ENCODE measurements around the gene MXI1.
"Not testable (repeated sequence)": the region's sequence is repeated elsewhere in the genome, so short reads cannot be mapped to it uniquely, and the experiment has no call there.

MXI1 gene

GRCh38 chr10:110181451-110181850 is 26.0 kb upstream of the MXI1 start:
- in situ Hi-C loops (cut with HindIII; ENCODE audit: low sequenced_read_pairs): no loop called here

- in situ Hi-C loops (cut with HindIII; ENCODE audit: low sequenced_read_pairs): no loop called here
Observed at GRCh38 chr10:110181911-110182310, 25.5 kb upstream of the MXI1 start.

DNA sequence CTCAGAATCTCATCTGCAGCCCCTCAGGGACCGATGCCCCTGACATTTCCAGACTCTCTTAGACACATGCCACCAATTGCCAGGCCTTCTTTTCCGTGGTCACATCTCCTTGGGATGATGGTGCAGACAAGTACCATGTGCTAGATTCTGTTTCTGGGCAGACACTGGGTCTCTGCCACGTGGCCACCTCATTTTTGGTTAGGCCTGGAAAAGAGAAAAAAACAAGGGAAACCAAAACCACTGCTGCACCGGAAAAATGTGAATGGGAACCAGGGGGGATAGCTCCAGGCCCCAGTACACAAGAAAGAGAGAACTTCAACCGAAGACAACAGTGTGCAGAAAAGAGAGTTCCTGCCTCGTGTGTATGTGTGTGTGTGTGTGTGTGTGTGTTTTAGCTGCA is 23.0 kb upstream of the MXI1 start:
- in situ Hi-C loops (cut with HindIII; ENCODE audit: low sequenced_read_pairs): no loop called here

DNA sequence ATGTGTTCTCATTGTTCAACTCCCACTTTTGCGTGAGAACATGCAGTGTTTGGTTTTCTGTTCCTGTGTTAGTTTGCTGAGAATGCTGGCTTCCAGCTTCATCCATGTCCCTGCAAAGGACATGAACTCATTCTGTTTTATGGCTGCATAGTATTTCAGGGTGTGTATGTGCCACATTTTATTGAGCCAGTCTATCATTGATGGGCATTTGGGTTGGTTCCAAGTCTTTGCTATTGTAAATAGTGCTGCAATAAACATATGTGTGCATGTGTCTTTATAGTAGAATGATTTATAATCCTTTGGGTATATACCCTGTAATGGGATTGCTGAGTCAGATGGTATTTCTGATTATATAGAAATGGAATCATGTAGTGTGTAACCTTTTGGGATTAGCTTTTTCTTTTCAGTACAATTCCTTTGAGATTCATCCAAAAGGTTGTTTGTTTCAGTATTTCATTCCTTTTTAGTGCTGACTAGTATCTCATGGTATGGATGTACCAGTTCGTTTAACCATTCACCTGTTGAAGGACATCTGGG is 21.7 kb upstream of the MXI1 start:
- in situ Hi-C loops (cut with HindIII; ENCODE audit: low sequenced_read_pairs): not testable (repeated sequence)

- in situ Hi-C loops (cut with HindIII; ENCODE audit: low sequenced_read_pairs): no loop called here
Observed at GRCh38 chr10:110190170-110190569, 17.2 kb upstream of the MXI1 start.

- in situ Hi-C loops (cut with HindIII; ENCODE audit: low sequenced_read_pairs): no loop called here
Observed at GRCh38 chr10:110192552-110192951, 14.9 kb upstream of the MXI1 start.

DNA sequence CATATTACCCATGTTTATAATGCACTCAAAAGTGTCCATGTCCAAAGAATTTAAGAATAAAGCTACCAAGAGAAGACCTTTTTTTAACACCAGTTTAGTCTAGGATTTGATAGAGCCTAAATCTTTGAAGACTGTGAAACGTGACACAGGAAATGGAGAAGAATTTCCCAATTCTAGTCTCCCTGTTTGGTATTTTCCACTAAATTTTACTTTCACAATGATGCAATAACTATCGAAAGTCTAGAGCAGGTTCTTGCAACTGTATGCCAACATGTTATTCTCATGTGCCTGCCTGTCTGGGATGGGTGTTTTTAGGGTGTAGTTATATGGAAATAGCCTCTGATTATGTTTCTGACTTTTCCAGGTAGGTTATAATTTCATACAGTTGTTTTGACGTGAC is 6.9 kb upstream of the MXI1 start:
- in situ Hi-C loops (cut with HindIII; ENCODE audit: low sequenced_read_pairs): no loop called here

GRCh38 chr10:110201046-110201445 is 6.4 kb upstream of the MXI1 start:
- in situ Hi-C loops (cut with HindIII; ENCODE audit: low sequenced_read_pairs): not testable (repeated sequence)

GRCh38 chr10:110203500-110204455 is 3.6 kb upstream of the MXI1 start:
- in situ Hi-C loops (cut with HindIII; ENCODE audit: low sequenced_read_pairs): no loop called here

- in situ Hi-C loops (cut with HindIII; ENCODE audit: low sequenced_read_pairs): no loop called here
Observed at GRCh38 chr10:110205051-110205675, 2.2 kb upstream of the MXI1 start.

GRCh38 chr10:110207805-110208613 is 604 bp downstream of the MXI1 start:
- in situ Hi-C loops (cut with HindIII; ENCODE audit: low sequenced_read_pairs): no loop called here

DNA sequence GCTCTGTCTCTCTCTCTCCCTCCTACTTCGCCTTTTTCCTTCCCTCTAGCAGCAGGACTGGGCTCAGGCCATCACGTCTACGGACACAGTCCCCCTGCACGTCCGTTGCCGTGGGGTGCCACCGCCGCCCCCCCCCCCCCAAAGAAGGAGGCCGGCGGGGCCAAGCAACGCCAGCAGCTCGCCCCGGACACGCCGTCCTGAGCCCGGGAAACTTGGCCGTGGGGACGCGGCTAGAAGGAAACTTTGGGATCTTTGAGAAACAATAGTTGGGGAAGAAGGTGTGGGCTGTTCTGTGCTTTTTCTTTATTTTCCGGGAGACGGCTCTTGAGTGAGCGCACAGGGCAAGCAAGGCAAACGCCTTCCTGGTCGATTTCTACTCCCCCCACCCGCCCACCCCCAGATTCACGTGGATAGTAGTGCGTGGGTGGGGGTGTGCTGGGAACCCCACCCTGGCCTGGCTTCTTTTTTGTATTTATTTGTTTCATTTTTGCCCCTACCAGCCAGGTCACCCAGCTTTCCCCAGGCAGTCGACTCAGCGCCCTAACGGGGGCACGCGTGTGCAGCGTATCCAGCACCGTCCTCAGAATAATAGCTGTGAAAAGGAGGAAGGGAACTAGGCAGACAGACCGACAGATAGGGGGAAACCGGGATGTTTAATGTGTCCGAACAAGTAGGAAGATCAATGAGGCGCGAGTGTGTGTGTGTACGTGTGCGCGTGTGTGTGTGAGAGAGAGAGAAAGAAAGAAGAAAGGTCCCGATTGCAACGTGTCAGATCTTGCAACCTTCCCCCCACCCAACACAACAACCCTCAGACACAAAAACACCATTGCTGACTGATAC is 1.4 kb downstream of the MXI1 start:
- in situ Hi-C loops (cut with HindIII; ENCODE audit: low sequenced_read_pairs): no loop called here

DNA sequence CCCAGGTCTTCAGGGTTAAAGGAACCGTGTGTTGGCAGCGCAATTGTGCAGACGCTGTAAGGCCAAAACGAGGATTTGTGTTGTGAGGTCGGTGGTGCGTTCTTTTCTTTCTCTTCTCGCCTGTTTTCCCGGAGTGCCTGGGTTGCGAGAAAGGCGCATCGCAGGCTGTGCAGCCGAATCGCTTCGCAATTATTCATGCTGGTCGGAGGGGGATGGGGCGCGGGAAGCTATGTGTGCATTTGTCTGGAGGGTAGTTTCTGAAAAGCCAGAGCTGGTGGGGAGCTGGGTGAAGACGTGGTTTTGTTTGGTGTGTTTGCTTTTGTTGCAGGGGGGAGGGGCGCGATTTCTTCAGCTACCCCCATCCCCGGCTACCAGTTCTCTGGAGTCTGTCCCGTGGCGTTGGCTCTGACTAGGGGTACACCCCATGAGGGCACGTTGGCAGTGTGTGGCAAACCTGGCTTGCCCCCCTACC is 2.1 kb downstream of the MXI1 start:
- in situ Hi-C loops (cut with HindIII; ENCODE audit: low sequenced_read_pairs): no loop called here

DNA sequence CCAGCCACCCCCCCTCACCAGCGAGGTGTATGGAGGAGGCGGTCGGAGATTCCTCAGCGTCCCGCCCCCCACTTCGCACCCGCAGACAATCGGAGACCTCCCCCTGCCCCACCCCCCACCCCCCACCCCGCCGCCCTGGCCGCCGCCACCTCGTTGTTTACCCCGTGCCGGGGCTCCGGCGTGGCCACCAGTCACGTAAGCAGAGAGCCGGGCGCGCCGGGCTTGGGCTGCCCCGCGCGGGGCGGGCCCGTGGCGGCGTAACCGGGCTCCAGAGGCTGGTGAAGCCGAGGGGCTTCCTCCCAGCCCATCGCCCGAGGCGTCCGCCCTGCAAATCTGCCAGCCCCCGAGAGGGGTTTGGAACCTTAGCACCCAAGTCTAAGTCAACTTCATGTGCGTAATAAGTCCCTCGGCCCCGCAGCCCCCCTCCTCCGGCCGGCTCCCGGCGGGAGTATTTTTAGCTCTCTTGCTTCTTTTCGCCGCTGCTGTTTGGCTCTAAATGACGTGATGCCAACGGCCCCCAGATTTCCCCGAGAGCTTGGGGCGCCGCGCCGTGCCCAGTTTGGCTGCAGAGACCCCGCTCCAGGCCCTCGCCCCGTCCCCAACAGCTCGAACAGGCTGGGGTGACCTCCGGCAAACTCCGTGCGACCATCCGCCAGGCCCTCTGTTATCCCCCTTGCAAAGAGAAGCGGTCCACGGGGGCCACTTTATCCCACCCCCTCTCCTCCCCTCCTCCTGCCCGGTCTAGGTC is 2.7 kb downstream of the MXI1 start:
- in situ Hi-C loops (cut with HindIII; ENCODE audit: low sequenced_read_pairs): no loop called here

DNA sequence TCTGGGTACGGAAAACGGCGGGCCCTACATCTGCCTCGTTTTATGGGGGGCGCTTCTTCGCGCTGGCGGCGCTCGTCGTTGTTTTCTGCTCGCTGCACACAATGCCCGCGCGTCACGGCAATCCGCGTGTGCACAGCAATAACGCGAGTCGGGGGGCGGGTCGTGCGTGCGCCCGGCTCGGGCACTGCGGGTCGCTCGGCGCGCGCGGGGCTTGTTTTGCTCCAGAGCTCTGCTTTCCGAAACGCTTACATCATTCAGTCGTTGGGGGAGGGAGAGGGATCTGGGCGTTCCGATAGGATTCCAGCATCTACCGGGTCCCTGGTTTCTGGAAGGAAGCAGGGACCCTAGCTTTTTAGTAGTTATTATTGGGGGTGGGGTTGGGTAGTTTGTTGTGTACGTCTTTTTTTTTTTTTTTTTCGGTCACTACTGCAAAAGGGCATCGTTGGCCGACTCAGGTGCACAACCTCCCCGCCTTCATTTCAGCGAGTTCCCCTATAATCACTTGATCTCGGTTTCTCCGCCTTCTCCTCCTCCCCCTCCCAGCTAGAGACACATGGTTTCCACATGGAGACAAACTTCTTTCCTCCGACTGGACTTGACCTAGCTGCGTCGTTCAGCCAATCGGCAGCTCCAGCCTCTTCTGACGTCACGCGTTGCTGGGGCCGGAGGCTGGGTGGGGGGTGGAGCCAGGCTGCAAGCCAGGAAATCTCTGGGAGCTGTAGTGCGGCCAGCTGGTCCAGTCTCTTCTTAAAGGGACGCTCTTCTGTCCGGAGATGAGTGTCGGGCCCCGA is 3.5 kb downstream of the MXI1 start:
- in situ Hi-C loops (cut with HindIII; ENCODE audit: low sequenced_read_pairs): no loop called here

DNA sequence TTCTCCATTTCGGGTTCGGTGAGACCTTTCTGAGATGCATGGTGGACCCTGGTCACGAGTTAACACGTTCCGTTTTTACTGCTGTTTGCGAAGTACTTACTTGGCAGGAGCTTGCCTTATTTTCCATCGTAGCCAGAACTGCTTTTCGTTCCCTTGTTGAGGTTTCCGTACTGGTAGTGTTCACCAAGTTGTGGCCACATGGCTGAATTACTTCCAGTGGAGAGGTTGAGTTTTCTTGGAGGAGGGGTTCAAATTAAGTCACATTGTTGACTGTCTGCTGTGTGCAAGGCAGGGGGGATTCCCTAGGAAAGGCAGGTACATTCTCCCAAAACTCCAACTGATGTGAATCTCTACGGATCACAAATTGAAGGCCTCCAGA is 4.0 kb downstream of the MXI1 start:
- in situ Hi-C loops (cut with HindIII; ENCODE audit: low sequenced_read_pairs): no loop called here

DNA sequence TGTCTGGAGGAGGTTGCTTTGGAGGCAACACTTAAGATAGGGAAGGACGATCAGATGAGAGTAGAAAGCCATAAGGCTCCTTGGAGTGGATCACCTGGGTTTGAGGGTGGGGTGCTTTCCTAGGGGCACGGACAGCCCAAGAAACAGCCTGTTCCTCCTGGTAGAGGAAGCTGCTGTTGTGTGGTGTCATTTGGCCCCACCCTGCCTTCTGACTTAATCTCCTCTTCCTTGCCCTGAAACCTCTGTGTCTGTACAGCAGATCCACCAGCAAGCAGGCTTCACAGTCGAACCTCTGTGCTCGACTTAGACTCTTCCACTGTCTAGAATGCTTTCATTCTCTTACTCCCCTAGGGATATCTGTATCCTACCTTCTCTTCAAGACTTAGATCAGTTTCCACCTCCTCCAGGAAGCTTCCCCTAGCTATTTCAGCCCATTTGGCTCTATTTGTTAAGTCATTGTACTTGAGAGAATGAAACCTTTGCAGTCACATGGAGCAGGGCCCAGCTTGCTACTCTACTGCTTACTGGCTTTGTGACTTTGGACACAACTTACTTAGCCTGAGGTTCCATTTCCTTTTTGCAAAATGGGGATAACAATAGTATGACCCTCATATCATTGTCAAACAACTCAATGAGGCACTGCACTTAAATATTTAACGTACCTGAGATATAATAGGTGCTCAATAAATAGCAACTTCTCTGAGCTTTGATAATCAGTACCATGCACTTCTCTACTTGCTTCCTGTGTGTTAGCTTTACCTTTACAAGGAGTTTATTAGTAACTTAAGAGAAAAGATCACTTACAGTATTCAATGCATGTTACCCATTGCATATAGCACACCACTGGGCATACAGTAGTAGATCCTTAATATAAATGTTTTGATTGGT is 5.0 kb downstream of the MXI1 start:
- in situ Hi-C loops (cut with HindIII; ENCODE audit: low sequenced_read_pairs): no loop called here

DNA sequence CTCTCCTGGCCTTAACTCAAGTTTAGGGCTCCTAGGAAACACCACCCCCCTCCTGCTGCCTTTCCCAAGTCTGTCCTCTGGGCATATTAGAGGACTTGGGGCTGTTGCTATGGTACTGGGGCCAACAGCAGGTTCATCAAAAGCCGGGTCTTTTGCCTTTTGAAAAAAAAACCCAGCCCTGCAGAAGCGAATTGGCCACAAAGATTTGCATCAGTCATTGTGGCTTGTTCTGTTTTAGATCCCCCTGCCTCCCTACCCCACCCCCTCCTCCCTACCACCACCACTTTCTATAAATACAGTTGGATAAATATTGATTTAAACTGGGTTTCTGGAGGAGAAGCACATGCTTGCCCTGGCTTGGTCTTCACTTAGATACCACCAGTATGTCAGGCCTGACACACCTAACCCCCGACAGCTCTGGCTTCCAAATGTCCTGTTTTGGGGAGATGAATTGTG is 7.0 kb downstream of the MXI1 start:
- in situ Hi-C loops (cut with HindIII; ENCODE audit: low sequenced_read_pairs): no loop called here
